SK-N-SH treated with all-trans-retinoic acid at 6 μM for 48 hours (cell line): Measurements from ENCODE around the gene RNF135.
"Not testable (repeated sequence)": the region's sequence is repeated elsewhere in the genome, so short reads cannot be mapped to it uniquely, and the experiment has no call there.

Source experiments
- ATAC-seq: fragments of 200-7000 bp; cut with Tn5 transposase; 3 replicates; pipeline ENCODE4 v1.9.1; 2020; ENCODE audit warnings: mild to moderate bottlenecking, moderate library complexity
- ARNTL ChIP-seq: fragments of 450-650 bp; formaldehyde crosslinking; IDR thresholded peaks from 2 replicates; pipeline ENCODE4 v1.5.0; 2020; ENCODE audit warnings: low read depth, mild to moderate bottlenecking, moderate library complexity, borderline replicate concordance
- BACH2 ChIP-seq: fragments of 250-450 bp; sonication (Bioruptor Pico); IDR thresholded peaks from 2 replicates; pipeline ENCODE4 v1.9.0; 2021; ENCODE audit warnings: mild to moderate bottlenecking, borderline replicate concordance
- CSDC2 ChIP-seq: fragments of 250-450 bp; sonication (Bioruptor Pico); IDR thresholded peaks from 2 replicates; pipeline ENCODE4 v1.5.0; 2020; ENCODE audit warnings: mild to moderate bottlenecking, moderate library complexity
- ESRRG ChIP-seq: fragments of 250-450 bp; sonication (Bioruptor Pico); IDR thresholded peaks from 2 replicates; pipeline ENCODE4 v1.6.1; 2021; ENCODE audit warnings: mild to moderate bottlenecking
- GLIS3 ChIP-seq: fragments of 250-450 bp; sonication (Bioruptor Pico); IDR thresholded peaks from 2 replicates; pipeline ENCODE4 v1.5.0; 2020; ENCODE audit warnings: mild to moderate bottlenecking, moderate library complexity
- ISL1 ChIP-seq: fragments of 250-450 bp; sonication (Bioruptor Pico); IDR thresholded peaks from 2 replicates; pipeline ENCODE4 v2.1.2; 2022; ENCODE audit warnings: mild to moderate bottlenecking, moderate library complexity
- OSR1 ChIP-seq: fragments of 250-450 bp; sonication (Bioruptor Pico); IDR thresholded peaks from 2 replicates; pipeline ENCODE4 v1.8.0; 2022; ENCODE audit warnings: moderate library complexity, mild to moderate bottlenecking, inconsistent platforms
- PPARA ChIP-seq: fragments of 250-450 bp; sonication (Bioruptor Pico); IDR thresholded peaks from 2 replicates; pipeline ENCODE4 v1.5.0; 2020; ENCODE audit warnings: mild to moderate bottlenecking, borderline replicate concordance
- RARB ChIP-seq: fragments of 250-450 bp; sonication (Bioruptor Pico); IDR thresholded peaks from 2 replicates; pipeline ENCODE4 v1.8.0; 2021; ENCODE audit warnings: mild to moderate bottlenecking, moderate library complexity
- SNAI2 ChIP-seq: fragments of 250-450 bp; sonication (Bioruptor Pico); IDR thresholded peaks from 2 replicates; pipeline ENCODE4 v1.5.0; 2020; ENCODE audit warnings: mild to moderate bottlenecking, moderate library complexity
- TCF4 ChIP-seq: fragments of 250-450 bp; sonication (Bioruptor Pico); IDR thresholded peaks from 2 replicates; pipeline ENCODE4 v1.8.0; 2021; ENCODE audit warnings: mild to moderate bottlenecking, moderate library complexity, borderline replicate concordance
- ZC3H10 ChIP-seq: fragments of 250-450 bp; sonication (Bioruptor Pico); IDR thresholded peaks from 2 replicates; pipeline ENCODE4 v1.5.1; 2021; ENCODE audit warnings: mild to moderate bottlenecking, moderate library complexity
- ZFP3 ChIP-seq: fragments of 250-450 bp; sonication (Bioruptor Pico); IDR thresholded peaks from 2 replicates; pipeline ENCODE4 v1.5.0; 2020; ENCODE audit warnings: mild to moderate bottlenecking, moderate library complexity
- ZFP30 ChIP-seq: fragments of 450-650 bp; formaldehyde crosslinking; IDR thresholded peaks from 2 replicates; pipeline ENCODE4 v1.5.0; 2022; ENCODE audit warnings: mild to moderate bottlenecking, moderate library complexity
- ZNF565 ChIP-seq: fragments of 450-650 bp; formaldehyde crosslinking; conservative IDR thresholded peaks from 2 replicates; pipeline ENCODE4 v1.5.0; 2020; ENCODE audit warnings: low read depth, mild to moderate bottlenecking, moderate library complexity
- ZNF70 ChIP-seq: fragments of 450-650 bp; formaldehyde crosslinking; IDR thresholded peaks from 2 replicates; pipeline ENCODE4 v1.5.0; 2020; ENCODE audit warnings: mild to moderate bottlenecking, moderate library complexity
- ZNF8 ChIP-seq: fragments of 450-650 bp; formaldehyde crosslinking; IDR thresholded peaks from 2 replicates; pipeline ENCODE4 v1.5.0; 2020; ENCODE audit warnings: mild to moderate bottlenecking, moderate library complexity
- TF ChIP-seq, protein P1 (sequence below): fragments of 250-450 bp; sonication (Bioruptor Pico); IDR thresholded peaks from 2 replicates; pipeline ENCODE4 v1.5.1; 2021; ENCODE audit warnings: mild to moderate bottlenecking, moderate library complexity
- TF ChIP-seq, protein P2 (sequence below): fragments of 250-450 bp; sonication (Bioruptor Pico); IDR thresholded peaks from 2 replicates; pipeline ENCODE4 v1.5.0; 2020; ENCODE audit warnings: mild to moderate bottlenecking, moderate library complexity
- TF ChIP-seq, protein P3 (sequence below): fragments of 250-450 bp; sonication (Bioruptor Pico); IDR thresholded peaks from 2 replicates; pipeline ENCODE4 v1.8.0; 2020; ENCODE audit warnings: mild to moderate bottlenecking, moderate library complexity, borderline replicate concordance
- TF ChIP-seq, protein P4 (sequence below): fragments of 250-450 bp; sonication (Bioruptor Pico); IDR thresholded peaks from 2 replicates; pipeline ENCODE4 v1.5.1; 2020; ENCODE audit warnings: low read depth, mild to moderate bottlenecking, moderate library complexity
- TF ChIP-seq, protein P5 (sequence below): fragments of 250-450 bp; sonication (Bioruptor Pico); IDR thresholded peaks from 2 replicates; pipeline ENCODE4 v1.8.0; 2021; ENCODE audit warnings: low read depth, mild to moderate bottlenecking, moderate library complexity, borderline replicate concordance

Gene RNF135

DNA sequence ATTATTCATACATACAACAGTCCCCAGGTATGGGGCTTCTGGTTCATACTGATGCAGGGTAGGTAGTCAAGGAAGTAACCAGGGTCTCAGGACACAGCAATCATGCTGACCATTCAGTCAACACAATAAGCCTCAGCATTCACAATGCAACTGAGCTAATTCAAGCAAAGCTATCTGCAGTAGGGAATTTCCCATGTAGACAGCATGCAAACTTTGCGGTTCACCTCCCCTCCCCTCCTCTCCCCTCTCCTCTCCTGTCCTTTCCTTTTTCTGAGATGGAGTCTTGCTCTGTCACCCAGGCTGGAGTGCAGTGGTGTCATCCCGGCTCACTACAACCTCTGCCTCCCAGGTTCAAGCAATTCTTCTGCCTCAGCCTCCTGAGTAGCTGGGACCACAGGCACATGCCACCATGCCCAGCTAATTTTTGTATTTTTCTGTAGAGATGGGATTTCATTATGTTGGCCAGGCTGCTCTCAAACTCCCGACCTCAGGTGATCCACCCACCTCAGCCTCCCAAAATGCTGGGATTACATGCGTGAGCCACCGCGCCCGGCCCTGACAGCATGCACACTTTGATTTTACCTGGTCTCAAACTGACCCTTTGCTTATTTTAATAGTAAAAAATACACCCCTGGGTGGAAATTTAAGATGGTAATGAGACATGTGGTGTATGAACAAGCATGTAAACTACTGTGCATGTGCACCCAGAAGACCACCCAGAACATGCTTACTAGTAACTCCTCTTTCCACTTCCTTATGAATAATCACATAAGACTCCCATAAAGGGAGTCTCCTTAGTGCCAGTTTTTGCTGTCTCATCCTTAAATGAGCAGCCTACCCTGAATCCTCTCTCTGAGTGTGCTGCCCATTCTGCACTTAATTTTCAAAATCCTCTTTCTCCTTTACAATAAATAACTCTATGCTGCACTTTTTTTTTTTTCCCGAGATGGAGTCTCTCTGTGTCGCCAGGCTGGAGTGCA, 9.3 kb upstream of the RNF135 start:
- ATAC-seq = no peak

DNA sequence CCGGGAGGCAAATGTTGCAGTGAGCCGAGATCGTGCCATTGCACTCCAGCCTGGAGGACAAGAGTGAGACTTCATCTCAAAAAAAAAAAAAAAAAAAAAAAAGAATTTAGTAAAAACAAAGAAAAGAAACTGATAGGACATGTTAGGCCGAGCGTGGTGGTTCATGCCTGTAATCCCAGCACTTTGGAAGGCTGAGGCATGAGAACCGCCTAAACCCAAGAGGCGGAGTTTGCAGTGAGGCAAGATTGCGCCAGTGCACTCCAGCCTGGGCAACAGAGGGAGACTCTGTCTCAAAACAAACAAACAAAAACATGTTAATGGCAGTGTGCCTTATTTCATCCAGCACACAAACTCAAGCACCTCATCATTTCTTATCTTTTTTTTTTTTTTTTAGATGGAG, 6.5 kb upstream of the RNF135 start:
- ATAC-seq = not testable (repeated sequence)

More for the DNA sequence above, 9.3 kb upstream of the RNF135 start:
- TF ChIP-seq SNAI2 (CRISPR knock-in tag) (no peak), GLIS3 (CRISPR knock-in tag) (no peak), CSDC2 (CRISPR knock-in tag) (no peak), OSR1 (CRISPR knock-in tag) (no peak), PPARA (no peak), TCF4 (CRISPR knock-in tag) (no peak), ISL1 (CRISPR knock-in tag) (no peak), ZFP30 (CRISPR knock-in tag) (no peak), ZFP3 (CRISPR knock-in tag) (no peak), ZNF8 (CRISPR knock-in tag) (no peak), ZNF70 (CRISPR knock-in tag) (no peak), RARB (CRISPR knock-in tag) (no peak), ZNF565 (no peak)
- TF ChIP-seq, protein P1, sequence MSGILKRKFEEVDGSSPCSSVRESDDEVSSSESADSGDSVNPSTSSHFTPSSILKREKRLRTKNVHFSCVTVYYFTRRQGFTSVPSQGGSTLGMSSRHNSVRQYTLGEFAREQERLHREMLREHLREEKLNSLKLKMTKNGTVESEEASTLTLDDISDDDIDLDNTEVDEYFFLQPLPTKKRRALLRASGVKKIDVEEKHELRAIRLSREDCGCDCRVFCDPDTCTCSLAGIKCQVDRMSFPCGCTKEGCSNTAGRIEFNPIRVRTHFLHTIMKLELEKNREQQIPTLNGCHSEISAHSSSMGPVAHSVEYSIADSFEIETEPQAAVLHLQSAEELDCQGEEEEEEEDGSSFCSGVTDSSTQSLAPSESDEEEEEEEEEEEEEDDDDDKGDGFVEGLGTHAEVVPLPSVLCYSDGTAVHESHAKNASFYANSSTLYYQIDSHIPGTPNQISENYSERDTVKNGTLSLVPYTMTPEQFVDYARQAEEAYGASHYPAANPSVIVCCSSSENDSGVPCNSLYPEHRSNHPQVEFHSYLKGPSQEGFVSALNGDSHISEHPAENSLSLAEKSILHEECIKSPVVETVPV (CRISPR knock-in tag) = no peak
- TF ChIP-seq, protein P2, sequence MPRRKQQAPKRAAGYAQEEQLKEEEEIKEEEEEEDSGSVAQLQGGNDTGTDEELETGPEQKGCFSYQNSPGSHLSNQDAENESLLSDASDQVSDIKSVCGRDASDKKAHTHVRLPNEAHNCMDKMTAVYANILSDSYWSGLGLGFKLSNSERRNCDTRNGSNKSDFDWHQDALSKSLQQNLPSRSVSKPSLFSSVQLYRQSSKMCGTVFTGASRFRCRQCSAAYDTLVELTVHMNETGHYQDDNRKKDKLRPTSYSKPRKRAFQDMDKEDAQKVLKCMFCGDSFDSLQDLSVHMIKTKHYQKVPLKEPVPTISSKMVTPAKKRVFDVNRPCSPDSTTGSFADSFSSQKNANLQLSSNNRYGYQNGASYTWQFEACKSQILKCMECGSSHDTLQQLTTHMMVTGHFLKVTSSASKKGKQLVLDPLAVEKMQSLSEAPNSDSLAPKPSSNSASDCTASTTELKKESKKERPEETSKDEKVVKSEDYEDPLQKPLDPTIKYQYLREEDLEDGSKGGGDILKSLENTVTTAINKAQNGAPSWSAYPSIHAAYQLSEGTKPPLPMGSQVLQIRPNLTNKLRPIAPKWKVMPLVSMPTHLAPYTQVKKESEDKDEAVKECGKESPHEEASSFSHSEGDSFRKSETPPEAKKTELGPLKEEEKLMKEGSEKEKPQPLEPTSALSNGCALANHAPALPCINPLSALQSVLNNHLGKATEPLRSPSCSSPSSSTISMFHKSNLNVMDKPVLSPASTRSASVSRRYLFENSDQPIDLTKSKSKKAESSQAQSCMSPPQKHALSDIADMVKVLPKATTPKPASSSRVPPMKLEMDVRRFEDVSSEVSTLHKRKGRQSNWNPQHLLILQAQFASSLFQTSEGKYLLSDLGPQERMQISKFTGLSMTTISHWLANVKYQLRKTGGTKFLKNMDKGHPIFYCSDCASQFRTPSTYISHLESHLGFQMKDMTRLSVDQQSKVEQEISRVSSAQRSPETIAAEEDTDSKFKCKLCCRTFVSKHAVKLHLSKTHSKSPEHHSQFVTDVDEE (CRISPR knock-in tag) = no peak

DNA sequence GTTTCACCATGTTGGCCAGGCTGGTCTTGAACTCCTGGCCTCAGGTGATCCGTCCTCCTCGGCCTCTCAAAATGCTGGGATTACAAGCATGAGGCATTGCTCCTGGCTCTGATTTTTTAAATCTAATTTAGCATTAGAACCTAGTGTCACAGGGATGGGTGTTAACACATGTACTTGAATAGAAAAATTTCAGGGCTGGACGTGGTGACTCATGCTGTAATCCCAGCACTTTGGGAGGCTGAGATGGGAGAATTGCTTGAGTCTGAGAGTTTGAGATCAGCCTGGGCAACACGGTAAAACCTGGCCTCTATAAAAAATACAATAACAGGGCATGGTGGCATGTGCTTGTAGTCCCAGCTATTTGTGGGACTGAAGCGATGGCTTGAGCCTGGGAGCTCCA, 6.0 kb upstream of the RNF135 start:
- TF ChIP-seq, protein P3, sequence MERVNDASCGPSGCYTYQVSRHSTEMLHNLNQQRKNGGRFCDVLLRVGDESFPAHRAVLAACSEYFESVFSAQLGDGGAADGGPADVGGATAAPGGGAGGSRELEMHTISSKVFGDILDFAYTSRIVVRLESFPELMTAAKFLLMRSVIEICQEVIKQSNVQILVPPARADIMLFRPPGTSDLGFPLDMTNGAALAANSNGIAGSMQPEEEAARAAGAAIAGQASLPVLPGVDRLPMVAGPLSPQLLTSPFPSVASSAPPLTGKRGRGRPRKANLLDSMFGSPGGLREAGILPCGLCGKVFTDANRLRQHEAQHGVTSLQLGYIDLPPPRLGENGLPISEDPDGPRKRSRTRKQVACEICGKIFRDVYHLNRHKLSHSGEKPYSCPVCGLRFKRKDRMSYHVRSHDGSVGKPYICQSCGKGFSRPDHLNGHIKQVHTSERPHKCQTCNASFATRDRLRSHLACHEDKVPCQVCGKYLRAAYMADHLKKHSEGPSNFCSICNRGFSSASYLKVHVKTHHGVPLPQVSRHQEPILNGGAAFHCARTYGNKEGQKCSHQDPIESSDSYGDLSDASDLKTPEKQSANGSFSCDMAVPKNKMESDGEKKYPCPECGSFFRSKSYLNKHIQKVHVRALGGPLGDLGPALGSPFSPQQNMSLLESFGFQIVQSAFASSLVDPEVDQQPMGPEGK (CRISPR knock-in tag) = no peak
- TF ChIP-seq OSR1 (CRISPR knock-in tag) (no peak), ZC3H10 (CRISPR knock-in tag) (no peak), ZNF565 (no peak), PPARA (no peak), ARNTL (CRISPR knock-in tag) (no peak), TCF4 (CRISPR knock-in tag) (no peak), CSDC2 (CRISPR knock-in tag) (no peak), SNAI2 (CRISPR knock-in tag) (no peak)
- TF ChIP-seq, protein P4, sequence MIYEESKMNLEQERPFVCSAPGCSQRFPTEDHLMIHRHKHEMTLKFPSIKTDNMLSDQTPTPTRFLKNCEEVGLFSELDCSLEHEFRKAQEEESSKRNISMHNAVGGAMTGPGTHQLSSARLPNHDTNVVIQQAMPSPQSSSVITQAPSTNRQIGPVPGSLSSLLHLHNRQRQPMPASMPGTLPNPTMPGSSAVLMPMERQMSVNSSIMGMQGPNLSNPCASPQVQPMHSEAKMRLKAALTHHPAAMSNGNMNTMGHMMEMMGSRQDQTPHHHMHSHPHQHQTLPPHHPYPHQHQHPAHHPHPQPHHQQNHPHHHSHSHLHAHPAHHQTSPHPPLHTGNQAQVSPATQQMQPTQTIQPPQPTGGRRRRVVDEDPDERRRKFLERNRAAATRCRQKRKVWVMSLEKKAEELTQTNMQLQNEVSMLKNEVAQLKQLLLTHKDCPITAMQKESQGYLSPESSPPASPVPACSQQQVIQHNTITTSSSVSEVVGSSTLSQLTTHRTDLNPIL = no peak

DNA sequence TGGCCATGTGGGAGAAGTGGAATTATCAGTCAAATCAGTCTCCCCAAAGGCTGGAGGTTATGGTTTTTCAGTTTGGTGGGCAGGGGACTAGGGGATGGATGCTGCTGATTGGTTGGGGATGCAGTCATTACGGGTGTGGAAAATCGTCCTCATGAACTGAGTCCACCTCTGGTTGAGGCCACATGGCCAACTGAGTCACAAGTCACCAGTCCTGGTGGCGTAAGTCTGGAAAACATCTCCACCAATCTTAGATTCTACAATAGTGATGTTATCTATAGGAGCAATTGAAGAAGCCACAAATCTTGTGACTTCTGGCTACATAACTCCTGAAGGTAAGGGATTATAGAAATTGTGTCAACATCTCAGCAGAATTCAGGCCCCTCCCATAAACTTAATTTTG, 5.2 kb upstream of the RNF135 start:
- ATAC-seq = no peak
- TF ChIP-seq ESRRG = no peak
- TF ChIP-seq ZNF565 = no peak
- no peak for TF ChIP-seq BACH2 (CRISPR knock-in tag)
- TF ChIP-seq, protein P5, sequence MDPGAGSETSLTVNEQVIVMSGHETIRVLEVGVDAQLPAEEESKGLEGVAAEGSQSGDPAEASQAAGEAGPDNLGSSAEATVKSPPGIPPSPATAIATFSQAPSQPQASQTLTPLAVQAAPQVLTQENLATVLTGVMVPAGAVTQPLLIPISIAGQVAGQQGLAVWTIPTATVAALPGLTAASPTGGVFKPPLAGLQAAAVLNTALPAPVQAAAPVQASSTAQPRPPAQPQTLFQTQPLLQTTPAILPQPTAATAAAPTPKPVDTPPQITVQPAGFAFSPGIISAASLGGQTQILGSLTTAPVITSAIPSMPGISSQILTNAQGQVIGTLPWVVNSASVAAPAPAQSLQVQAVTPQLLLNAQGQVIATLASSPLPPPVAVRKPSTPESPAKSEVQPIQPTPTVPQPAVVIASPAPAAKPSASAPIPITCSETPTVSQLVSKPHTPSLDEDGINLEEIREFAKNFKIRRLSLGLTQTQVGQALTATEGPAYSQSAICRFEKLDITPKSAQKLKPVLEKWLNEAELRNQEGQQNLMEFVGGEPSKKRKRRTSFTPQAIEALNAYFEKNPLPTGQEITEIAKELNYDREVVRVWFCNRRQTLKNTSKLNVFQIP = no peak
- TF ChIP-seq ZNF70 (CRISPR knock-in tag) = no peak
- no peak for TF ChIP-seq OSR1 (CRISPR knock-in tag)
- no peak for TF ChIP-seq ZC3H10 (CRISPR knock-in tag)
- TF ChIP-seq, protein P1 (CRISPR knock-in tag) = no peak
- no peak for TF ChIP-seq PPARA
- TF ChIP-seq, protein P4 = no peak
- TF ChIP-seq ARNTL (CRISPR knock-in tag) = no peak
- no peak for TF ChIP-seq CSDC2 (CRISPR knock-in tag)

More for the DNA sequence above, 6.0 kb upstream of the RNF135 start:
- no peak for ATAC-seq
